Measurements from ENCODE around the gene WFIKKN2.
A peak's percentile ranks its signal among the peaks of the same experiment; 100 is the strongest.
"Not testable (repeated sequence)": the region's sequence is repeated elsewhere in the genome, so short reads cannot be mapped to it uniquely, and the experiment has no call there.

The WFIKKN2 gene, protein sequence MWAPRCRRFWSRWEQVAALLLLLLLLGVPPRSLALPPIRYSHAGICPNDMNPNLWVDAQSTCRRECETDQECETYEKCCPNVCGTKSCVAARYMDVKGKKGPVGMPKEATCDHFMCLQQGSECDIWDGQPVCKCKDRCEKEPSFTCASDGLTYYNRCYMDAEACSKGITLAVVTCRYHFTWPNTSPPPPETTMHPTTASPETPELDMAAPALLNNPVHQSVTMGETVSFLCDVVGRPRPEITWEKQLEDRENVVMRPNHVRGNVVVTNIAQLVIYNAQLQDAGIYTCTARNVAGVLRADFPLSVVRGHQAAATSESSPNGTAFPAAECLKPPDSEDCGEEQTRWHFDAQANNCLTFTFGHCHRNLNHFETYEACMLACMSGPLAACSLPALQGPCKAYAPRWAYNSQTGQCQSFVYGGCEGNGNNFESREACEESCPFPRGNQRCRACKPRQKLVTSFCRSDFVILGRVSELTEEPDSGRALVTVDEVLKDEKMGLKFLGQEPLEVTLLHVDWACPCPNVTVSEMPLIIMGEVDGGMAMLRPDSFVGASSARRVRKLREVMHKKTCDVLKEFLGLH

DNA sequence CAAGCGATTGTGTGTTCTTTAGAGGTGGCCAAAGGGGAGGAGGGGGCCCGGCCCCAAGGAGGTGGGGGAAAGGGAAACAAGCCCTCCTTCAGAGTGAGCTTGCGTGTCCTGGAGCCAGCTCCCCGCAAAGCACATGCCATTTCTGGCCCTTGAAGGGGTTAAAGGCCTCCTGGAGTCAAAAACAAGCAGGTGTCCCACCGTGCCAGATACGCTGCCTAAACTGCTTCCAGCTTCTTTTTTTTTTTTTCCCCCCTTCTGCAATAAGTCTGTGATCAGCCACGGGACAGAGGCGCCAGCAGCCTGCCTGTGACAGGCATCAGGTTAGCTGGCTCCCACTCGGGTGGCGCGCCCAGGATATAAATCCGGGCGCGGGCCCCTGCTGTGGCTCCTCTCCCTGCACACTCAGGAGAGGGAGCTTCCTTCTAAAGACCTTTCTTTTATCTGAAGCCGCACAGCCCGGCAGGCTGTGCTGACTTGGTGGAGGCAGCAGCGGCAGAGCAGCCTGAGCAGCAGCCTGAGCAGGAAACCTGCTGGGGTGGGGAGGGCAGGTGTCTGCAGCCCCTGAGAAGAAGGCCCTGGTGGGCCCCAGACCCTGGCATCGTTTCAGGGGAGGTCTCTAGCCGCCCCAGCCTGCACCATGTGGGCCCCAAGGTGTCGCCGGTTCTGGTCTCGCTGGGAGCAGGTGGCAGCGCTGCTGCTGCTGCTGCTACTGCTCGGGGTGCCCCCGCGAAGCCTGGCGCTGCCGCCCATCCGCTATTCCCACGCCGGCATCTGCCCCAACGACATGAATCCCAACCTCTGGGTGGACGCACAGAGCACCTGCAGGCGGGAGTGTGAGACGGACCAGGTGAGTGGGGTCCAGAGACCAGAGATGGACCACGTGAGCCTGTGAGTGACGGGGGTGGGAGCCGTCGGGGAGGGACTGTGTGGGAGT lies at the start of gene WFIKKN2:
WFIKKN2 (plus strand) TSS at position 286 of the 934 bp plus-strand sequence; CDS start at position 638, 352 bp downstream.
- DNase-seq = no peak

- peak; percentile 11 for DNase-seq
These were observed 49.3 kb upstream of the WFIKKN2 start for GRCh38 chr17:50785946-50786570.

GRCh38 chr17:50787106-50787505 lies 48.3 kb upstream of the WFIKKN2 start:
- no peak for DNase-seq

DNA sequence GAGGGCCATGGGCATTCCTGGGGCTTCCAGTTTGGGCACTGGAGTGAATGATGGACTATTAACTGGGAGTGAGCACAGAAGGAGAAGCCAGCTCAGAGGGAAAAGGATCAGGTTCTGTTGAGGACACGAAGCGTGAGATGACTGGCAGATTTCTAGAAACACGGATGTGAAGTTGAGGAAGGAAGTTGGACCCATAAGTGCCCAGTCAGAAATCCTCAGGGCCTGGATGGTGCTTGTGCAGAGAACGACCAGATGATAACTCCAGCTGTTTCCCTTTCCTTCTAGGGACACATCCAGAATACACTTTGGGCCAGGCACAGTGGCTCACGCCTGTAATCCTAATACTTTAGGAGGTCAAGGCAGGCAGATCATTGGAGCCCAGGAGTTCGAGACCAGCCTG lies 44.8 kb upstream of the WFIKKN2 start:
- no peak for DNase-seq

- no peak for DNase-seq
These were observed 43.3 kb upstream of the WFIKKN2 start for GRCh38 chr17:50792132-50792531.

- DNase-seq = no peak
These were observed 42.4 kb upstream of the WFIKKN2 start for GRCh38 chr17:50793007-50793406.

- DNase-seq = no peak
These were observed 41.0 kb upstream of the WFIKKN2 start for GRCh38 chr17:50794361-50794760.

GRCh38 chr17:50797135-50797810 lies 38.1 kb upstream of the WFIKKN2 start:
- DNase-seq = no peak

GRCh38 chr17:50798424-50799288 lies 36.7 kb upstream of the WFIKKN2 start:
- no peak for DNase-seq

DNA sequence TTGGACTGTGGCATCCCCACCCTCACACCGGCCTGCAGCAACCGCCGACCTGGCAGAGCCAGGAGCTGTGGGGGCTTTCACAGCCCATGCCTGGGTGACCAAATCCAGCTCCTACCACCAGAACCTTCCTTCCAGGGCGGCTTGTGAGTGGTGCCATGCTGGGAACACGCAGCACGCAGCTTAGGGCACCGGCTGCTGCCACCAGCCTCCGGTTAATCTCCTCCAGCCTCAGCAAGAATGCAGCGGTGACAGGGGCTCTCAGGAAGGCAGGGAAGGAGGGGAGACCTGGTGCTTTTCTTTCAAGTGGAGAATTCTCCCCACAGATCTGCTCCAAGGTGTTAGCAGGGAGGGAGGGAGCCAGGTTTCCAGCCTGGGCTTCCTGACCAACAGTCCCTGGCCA lies 35.8 kb upstream of the WFIKKN2 start:
- DNase-seq = no peak

DNA sequence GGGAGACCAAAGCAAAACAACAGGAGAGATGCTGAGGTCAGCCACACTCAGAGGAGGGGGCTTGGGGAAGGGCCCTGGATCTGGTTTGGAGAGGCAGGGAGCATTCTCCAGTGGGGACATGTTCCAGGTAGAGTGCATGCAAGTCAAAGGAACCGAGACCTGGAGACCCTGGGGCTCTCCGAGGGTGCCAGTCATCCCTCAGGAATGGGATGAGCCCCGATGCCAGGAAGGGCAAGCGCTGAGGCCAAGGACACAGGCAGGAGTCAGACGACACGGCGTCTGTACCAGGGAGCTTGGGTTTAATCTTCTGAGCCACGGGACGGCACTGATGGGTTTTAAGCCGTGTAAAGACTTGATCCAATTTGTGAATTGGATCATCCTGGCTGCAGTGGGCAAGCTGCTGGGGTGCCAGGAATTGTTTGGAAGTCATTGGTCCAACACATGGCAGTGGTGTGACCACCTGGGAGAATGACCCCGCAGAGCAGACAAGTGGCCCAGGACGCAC lies 35.1 kb upstream of the WFIKKN2 start:
- no peak for DNase-seq

DNA sequence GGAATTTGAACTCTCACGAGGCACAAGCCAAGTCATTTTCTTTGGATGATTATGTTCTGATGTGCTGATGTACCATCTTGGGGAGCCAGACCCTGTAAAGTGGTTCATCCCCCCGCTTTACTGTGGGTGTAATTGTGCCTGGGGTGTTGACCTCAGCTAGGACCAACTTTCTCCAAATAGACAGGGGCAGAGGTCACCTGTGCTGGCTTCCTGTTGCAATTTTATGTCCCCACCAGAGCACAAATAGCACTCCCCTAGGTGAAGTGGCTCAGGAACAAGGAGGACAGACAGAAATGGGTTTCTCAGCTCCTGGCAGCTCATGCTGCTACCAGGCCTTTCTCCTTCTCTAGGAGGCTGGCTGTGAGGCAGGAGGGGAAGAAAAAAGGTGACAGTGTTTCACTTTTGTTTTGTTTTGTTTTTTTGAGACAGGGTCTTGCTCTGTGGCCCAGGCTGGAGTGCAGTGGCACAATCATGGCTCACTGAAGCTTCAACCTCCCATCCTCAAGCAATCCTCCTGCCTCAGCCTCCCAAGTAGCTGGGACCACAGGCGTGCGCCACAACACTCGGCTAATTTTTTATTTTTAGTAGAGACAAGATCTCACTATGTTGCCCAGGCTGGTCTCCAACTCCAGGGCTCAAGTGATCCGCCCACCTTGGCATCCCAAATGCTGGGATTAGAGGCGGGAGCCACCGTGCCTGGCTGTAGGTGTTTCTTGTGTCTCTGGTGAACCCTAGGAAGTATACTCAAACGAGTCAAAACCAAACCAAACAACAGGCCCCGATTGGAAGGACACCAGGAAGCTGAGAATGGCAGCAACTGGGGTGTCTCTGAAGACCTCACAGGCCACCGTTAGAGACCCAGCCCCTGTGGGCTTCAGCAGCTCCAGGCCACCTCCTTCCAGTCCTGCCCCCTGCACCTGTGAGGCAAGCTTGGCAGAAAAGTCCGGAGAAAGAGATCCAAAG lies 32.5 kb upstream of the WFIKKN2 start:
- no peak for DNase-seq

GRCh38 chr17:50803676-50804075 lies 31.7 kb upstream of the WFIKKN2 start:
- no peak for DNase-seq

GRCh38 chr17:50804749-50805475 lies 30.5 kb upstream of the WFIKKN2 start:
- not testable (repeated sequence) for DNase-seq

- no peak for DNase-seq
These were observed 29.9 kb upstream of the WFIKKN2 start for GRCh38 chr17:50805486-50805885.

- DNase-seq = no peak
These were observed 29.2 kb upstream of the WFIKKN2 start for GRCh38 chr17:50806141-50806643.

GRCh38 chr17:50807009-50807408 lies 28.4 kb upstream of the WFIKKN2 start:
- DNase-seq = no peak

DNA sequence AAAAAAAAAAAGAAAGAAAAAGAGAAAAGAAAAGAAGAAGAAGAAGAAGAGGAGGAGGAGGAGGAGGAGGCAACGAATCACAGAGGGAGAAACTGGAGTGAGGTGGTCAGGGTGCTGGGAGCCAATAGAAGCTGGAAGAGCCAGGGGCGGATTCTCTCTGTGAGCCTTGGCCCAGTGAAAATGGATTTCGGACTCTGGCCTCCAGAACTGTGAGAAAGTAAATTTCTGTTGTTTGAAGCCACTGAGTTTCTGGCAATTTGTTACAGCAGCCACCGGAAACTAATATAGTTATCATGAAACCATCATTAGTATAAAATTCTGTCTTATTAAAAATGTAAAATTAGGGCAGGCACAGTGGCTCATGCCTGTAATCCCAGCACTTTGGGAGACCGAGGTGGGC lies 27.7 kb upstream of the WFIKKN2 start:
- no peak for DNase-seq

GRCh38 chr17:50808413-50808812 lies 27.0 kb upstream of the WFIKKN2 start:
- DNase-seq = no peak
